ENCODE results near the gene CD302.
"Not testable (repeated sequence)": the region's sequence is repeated elsewhere in the genome, so short reads cannot be mapped to it uniquely, and the experiment has no call there.

The CD302 gene

DNA sequence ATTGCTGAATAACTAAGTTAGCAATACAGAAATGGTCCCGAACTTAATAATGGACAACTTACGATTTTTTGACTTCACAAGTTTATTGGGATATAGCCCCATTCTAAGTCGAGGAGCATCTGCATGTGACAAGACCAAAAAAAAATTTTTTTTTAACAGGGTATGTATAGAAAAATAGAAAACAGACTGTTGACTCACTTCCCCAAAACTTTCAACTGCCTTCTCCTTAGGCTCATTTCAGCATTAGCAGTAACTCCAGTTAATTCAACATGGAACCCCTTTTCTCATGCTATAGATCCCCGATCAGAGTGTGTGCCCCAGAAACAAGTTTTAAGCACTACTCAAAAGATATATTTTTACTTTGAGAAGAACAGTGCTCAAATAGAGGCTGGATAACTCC, 5.4 kb downstream of the CD302 start:
- DNase-seq: no peak

DNA sequence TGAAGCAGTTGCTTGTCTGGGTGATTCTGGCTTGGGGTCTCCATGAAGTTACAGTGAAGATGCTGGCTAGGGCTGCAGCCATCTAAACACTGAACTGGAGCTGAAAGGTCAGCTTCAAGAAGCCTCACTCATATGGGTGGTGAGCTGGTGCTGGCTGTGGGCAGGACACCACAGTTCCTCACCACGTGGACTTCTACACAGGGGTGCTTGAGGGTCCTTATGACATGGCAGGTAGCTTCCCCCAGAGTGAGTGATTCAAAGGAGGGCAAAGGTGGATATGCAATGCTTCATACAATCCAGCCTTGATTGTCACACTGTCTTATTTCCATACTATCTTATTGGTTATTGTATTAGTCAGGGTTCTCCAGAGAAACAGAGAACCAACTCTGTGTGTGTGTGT, 6.0 kb downstream of the CD302 start:
- no peak for DNase-seq

- no peak for DNase-seq
These were observed 7.7 kb downstream of the CD302 start for GRCh38 chr2:159790323-159790722.

DNA sequence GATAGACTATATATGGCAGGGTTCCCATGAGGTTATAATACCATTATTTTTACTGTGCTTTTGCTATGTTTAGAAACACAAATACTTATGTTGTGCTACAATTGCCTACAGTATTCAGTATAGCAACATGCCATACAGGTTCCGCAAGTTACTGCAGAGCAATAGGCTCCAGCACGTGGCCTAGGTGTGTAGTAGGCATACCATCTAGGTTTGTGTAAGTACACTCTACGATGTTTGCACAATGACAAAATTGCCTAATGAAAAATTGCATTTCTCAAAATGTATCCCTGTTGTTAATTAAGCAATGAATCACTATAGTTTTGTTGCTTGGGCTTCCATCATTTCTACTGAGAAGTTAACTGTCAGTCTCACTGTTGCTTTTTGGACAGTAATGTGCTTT, 9.8 kb downstream of the CD302 start:
- no peak for DNase-seq

DNA sequence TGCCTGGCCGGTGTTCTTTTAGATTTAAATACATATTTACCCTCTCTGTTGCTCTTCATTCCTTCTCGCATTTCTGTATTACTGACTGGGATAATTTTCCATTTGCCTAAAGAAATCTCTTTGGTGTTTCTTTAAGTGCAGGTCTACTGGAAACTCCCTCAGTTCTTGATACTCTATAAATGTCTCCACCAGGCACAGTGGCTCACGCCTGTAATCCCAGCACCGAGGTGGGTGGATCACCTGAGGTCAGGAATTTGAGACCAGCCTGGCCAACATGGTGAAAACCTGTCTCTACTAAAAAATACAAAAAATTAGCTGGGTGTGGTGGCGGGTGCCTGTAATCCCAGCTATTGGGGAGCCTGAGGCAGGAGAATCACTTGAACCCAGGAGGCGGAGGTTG, 10.4 kb downstream of the CD302 start:
- not testable (repeated sequence) for DNase-seq

DNA sequence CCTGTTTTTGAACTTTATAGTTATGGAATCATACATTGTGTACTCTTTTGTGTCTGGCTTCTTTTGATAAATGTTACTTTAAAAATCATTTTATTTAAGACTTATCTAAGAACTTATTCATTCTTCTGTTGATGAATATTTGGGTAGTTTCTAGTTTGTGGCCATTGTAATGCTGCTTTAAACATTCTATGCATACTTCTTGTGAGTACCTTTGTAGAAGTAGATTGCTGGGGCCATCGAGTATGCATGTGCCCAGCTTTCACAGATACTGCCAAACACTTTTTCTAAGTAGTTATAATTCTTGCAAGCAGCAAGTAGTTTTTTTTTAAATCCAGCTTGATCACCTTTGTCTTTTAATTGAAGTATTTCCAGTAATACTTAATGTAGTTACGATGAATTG, 11.1 kb downstream of the CD302 start:
- DNase-seq: no peak

DNA sequence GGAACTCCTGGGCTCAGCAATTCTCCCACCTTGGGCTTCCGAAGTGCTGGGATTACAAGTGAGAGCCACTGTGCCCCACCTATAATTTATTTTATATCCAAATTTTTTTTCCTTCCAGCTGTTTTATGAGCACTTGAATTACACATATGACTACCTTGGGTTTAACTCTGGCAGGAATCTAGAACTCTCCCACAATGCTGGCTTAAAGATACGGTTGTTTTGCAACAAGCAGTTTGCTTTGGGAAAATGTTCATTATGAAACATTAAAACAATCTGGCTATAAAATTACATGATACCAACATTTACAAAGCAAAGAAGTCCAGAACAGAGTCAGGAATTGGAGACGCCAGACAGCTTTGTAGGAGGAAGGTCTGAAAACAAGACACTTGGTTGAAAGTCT, 12.8 kb downstream of the CD302 start:
- DNase-seq: no peak

DNA sequence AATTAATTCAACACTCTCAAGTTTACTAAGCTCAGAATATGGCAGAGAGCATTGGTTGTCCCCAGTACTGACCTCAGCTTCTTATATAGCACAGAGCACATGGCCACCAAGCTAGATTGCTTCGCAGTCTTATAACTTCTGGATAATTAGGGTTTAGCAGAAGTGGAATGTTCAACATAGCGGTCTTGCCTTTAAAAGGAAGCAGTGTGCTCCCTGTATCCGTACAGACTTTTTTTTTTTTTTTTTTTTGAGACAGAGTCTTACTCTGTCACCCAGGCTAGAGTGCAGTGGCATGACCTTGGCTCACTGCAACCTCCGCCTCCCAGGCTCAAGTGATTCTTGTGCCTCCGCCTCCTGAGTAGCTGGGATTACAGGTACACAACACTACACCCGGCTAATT, 13.3 kb downstream of the CD302 start:
- DNase-seq: not testable (repeated sequence)

- no peak for DNase-seq
These were observed 14.5 kb downstream of the CD302 start for GRCh38 chr2:159783556-159783955.

- DNase-seq: no peak
These were observed 21.7 kb downstream of the CD302 start for GRCh38 chr2:159776321-159776720.

DNA sequence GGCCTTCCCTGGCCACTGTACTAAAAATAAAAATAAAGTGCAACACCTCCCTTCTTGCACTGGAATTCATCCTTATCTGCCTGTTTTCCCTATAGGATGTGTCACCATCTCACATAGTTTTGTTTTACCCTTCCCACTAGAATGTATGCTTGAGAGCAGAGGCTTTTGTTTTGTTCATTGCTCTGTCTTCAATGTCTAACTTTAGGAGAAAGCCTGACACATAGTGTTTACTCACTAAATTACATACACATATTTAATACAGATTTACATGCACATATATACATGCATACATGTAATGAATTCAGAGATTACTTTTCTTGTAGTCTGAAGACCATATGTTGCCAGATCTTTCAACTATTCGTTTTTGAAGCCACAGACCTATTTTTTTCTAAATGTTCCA, 23.0 kb downstream of the CD302 start:
- DNase-seq: no peak

DNA sequence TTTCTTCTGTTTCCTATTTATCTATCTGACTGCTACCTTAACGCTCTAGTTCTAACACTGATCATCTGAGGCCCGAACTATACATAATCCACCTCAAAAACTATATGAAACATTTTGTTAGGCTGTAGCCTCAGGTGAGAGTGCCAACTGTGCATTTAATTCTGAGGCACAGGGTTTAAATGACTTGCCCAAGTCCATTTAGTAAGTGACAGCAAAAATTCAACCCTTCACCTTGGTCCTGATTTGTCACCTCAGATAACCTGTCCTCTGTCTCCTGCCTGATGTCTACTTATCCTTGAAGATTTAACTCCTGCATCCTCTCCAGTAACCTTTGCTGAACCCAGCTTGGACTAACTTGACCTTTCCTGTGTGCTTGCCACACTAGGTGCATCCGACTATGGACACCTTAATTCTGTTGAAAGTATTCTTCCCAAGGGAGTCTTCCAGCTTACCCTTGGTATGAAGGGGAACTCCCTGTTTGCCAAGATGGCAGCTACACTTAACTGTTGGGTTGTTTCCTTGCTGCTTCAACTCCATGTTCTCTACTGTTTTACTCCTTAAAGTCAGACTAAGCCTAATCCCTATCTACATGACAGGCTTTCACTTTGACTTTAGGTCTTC, 23.5 kb downstream of the CD302 start:
- no peak for DNase-seq

- DNase-seq: no peak
These were observed 24.1 kb downstream of the CD302 start for GRCh38 chr2:159773886-159774285.

GRCh38 chr2:159773426-159773825, 24.6 kb downstream of the CD302 start:
- DNase-seq: no peak

- DNase-seq: no peak
These were observed 28.9 kb downstream of the CD302 start for GRCh38 chr2:159769147-159769546.

DNA sequence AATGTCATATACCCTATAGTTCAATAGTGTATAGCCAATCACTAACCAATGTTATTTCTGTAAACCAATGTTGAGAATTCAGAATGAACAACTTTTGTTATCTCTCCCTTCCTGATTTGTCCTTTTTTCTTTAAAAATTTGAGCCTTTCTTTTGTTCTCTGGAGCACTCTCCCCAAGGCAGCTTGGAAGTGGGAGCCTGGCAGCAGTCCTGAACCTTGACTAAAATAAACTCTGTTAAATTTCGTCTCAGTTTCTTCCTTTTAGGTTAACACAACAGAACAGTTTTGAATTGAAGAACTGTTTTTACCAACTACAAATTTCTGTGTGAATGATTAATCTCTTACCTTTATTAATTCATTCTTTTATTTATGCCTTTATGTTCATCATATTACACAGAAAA, 35.9 kb downstream of the CD302 start:
- no peak for DNase-seq

GRCh38 chr2:159760326-159760725, 37.7 kb downstream of the CD302 start:
- no peak for DNase-seq

- DNase-seq: no peak
These were observed 38.4 kb downstream of the CD302 start for GRCh38 chr2:159759577-159759976.

DNA sequence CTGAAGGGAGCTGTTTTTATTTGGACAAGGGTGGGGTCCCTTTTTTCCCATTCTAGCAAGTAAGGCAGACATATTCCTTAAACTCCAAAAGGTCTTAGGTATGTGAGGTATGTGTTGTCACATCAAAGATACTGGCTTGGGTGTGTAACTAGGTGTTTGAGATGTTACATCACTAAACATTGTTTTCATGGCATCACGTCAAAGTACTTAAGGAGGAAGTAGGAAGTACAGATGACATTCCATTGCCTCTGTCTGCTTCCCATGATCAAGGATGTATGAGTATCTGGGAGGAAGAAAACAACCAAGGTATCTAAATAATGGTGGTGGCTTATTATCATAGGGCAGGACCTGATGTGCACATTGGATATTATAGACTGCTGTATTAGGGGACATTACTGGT, 39.3 kb downstream of the CD302 start:
- no peak for DNase-seq

- no peak for DNase-seq
These were observed 39.8 kb downstream of the CD302 start for GRCh38 chr2:159758239-159758638.

DNA sequence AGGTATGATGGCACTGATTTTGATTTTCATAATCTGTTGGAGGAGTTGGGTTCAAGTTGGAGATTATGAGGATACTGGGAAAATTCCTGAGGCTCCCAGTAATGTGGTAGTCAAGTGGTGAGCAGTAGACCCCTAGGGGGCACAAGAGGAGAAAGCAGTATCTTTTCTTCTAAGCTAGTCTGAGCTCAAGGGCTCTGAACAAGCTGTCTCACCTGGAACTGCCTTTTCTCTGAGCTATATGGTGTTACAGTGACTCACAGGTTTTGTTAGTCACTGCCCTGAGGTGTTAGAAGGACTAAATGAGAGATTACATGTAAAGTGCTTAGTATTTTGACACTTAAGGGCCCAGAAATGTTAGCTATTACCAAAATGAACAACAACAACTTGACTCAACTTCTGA, 42.2 kb downstream of the CD302 start:
- no peak for DNase-seq

- DNase-seq: no peak
These were observed 43.0 kb downstream of the CD302 start for GRCh38 chr2:159755014-159755413.

GRCh38 chr2:159753797-159754196, 44.2 kb downstream of the CD302 start:
- DNase-seq: no peak

GRCh38 chr2:159750873-159751272, 47.1 kb downstream of the CD302 start:
- no peak for DNase-seq

- DNase-seq: no peak
These were observed 49.9 kb downstream of the CD302 start for GRCh38 chr2:159748089-159748488.

GRCh38 chr2:159745237-159745636, 52.8 kb downstream of the CD302 start:
- DNase-seq: not testable (repeated sequence)
